HL-60/S4 treated with phorbol 12-myristate 13-acetate at 8.2 ng/mL for 4 days and 3 days (cell line): ENCODE data around the gene SCLT1.
"Not testable (repeated sequence)": the region's sequence is repeated elsewhere in the genome, so short reads cannot be mapped to it uniquely, and the experiment has no call there.

ENCODE experiments used
- in situ Hi-C: fragments of 300-500 bp; cut with MboI; formaldehyde crosslinking; loops from 2 replicates; pipeline ENCODE4 v1.15.0; 2022; ENCODE audit warnings: low sequenced_read_pairs

Gene SCLT1

DNA sequence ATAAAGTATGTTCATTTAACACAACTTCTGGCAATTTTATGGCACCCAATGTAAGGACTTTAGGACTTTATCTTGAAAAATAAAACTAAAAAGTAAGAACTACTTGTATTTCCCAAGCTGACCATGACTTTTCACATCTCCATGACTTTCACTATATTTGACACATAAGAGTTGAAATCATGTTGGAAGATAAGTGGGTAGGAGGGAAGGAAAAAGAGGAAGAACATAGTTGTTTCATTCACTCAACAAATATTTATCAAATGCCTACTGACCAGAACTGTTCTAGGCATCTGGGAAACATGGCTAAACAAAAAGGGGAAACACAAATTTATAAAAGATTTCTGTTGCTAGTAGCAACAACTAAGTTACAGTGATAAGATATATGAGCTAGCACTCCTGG lies 16.0 kb downstream of the SCLT1 start:
- in situ Hi-C loops, result no loop called here

DNA sequence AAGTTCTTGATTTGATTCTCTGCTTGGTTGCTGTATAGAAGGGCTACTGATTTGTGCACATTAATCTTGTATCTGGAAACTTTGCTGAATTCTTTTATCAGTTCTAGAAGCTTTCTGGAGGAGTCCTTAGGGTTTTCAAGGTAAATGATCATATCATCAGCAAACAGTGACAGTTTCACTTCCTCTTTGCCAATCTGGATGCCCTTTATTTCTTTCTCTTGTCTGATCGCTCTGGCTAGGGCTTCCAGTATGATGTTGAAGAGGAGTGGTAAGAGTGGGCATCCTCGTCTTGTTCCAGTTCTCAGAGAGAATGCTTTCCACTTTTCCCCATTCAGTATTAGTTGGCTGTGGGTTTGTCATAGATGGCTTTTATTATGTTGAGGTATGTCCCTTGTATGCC lies 23.8 kb downstream of the SCLT1 start:
- in situ Hi-C loops, result not testable (repeated sequence)

DNA sequence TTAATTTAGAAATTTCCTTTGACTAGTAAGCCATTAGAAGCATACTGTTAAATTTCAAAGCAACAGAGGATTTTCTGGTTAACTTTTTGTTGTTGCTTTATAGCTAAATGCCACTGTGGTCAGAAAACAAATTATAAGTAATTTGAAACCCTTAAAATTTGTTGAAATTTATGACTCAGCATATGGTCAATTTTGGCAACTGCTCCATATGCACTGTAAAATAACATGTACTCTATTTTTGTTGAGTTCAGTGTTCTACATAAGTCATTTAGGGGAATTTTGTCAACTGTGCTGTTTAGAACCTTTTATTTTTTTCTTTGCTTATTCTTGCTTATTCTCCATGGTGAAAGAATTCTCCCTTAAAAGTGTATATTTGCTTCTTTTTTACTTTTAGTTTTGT lies 28.6 kb downstream of the SCLT1 start:
- in situ Hi-C loops, result no loop called here

DNA sequence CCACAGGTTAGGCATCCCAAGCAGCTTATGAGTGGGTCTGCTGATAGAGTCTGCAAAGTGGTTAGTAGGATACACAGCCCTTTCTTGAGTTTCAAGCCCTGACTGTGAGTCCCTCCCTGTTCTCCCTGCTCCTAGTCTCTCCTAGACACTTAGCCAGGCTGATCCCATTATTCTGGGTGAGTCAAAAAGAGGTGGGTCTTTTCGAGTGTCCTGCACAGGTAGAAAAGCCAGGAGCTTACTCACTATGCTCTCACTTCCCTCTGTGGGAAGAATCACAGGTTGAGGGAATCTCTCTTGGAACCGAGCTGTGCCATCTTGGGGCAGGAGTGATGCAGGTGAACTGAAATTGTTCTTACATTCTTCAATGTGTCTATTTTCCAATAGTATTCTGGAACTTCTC lies 29.7 kb downstream of the SCLT1 start:
- in situ Hi-C loops, result no loop called here

DNA sequence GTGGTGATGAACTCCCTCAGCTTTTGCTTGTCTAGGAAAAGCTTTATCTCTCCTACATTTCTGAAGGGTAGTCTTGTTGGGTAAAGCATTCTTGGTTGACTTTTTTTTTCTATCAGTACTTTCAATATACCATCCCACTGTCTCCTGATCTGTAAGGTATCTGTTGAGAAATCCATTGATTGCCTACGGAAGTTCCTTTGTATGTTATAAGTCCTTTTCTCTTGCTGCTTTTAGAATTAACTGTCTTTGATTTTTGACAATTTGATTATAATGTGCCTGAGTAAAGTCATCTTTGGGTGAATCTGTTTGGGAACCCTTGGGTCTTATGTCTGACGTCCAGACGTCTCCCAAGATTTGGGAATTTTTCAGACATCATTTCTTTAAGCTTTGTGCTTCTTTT lies 30.8 kb downstream of the SCLT1 start:
- in situ Hi-C loops, result no loop called here

DNA sequence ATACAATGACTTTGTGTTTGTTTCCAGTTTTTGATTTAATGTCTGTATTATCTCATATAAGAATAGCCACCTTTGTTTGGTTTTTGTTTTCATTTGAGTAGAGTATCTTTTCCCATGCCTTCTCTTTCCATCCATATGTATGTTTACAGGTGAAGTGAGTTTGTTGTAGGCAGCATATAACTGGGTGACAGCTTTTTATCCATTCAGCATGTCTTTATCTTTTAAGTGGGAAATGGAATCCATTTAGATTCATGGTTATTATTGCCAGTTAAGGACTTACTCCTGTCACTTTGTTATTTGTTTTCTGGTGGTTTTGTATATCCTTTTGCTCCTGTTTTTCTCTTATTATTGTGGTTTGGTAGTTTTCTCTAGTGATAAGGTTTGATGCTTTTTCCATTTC lies 34.3 kb downstream of the SCLT1 start:
- in situ Hi-C loops, result no loop called here

DNA sequence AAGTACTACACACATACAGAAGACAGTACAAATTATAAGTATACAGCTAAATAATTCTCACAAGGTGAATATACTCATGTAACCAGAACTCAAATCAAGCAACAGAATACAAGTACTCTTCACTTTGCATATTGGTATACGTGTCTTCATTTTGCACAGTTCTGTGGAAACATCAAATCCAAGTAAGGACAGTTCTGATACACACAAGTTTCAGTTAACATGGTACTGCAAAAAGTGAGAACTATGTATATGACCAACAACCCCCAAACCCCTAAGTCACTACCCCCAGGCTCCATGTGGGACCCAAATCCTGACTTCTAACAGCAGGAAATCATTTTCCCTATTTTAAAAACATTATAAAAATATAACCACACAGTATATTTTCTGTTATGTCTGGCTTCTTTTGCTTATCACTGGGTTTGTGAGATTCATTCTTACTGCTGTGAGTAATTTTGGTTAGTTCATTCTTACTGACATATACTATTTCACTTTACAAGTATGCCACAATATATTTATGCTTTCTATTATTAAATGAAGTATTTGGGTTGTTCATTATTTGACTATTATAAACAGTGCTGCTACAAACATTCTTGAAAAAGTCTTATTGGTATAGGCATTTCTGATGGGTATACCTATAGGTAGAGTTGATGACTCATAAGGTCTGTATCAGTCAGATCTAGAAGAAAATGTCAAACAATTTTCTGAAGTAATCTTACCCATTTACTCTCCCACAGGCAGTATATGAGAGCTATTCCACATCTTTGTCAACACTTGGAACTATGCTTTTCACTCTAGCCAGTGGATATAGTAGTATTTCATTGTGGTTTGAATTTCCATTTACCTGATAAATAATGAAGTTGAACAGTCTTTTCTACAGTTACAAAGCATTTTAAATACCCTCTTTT lies 47.0 kb downstream of the SCLT1 start:
- in situ Hi-C loops, result no loop called here

DNA sequence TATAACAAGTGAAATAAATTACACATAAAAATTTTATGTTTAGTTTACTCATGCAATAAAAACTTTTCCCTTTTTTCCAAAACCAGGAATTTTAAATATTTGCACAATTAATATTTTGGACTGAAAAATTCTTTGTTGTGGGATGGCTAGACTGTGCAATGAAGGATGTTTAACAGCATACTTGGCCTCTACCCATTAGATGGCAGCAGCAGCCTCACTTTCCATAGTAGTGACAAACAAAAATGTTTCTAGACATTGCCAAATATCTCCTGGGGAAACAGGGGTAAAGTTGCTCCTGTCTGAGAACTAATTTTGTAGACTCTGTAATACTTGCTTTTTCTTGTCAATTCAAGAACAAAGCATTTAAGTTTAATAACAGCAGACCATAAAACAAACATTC lies 49.8 kb downstream of the SCLT1 start:
- in situ Hi-C loops, result no loop called here

DNA sequence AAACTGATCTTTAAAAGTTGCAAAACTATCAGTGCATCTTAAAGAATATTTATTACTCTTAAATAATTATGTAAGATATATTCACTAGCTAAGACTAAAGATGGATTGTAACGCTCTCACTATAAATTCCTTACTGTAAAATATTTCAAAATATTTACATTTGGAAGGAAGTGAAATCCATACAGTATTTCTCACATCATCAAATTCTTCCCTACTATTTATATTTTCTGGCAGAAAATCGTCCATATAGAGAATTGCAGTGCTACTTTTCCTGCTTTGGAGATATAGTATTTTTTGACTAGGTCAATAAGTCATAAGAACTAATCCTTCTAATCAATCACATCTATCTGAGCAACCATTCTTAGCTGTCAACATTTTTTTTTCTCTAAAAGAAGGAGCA lies 52.9 kb downstream of the SCLT1 start:
- in situ Hi-C loops, result no loop called here

DNA sequence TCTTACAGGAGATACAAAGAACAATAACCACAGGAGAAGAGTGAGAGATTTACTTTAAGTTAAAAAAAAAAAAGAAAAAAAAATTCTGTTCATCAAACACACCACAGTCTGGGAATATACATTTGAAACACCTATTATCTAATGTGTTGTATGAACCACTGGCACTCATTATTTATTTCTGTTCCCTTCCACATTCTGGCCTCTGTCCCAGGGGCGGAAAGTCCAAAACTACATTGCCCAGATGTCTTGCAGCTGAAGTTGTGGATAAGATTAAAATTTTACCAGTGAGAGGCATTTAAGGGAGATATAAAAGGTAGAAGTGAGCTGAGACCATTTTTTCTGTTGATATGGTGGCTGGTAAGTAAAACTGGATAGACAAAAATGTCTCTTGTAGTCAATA lies 56.2 kb downstream of the SCLT1 start:
- in situ Hi-C loops, result no loop called here

DNA sequence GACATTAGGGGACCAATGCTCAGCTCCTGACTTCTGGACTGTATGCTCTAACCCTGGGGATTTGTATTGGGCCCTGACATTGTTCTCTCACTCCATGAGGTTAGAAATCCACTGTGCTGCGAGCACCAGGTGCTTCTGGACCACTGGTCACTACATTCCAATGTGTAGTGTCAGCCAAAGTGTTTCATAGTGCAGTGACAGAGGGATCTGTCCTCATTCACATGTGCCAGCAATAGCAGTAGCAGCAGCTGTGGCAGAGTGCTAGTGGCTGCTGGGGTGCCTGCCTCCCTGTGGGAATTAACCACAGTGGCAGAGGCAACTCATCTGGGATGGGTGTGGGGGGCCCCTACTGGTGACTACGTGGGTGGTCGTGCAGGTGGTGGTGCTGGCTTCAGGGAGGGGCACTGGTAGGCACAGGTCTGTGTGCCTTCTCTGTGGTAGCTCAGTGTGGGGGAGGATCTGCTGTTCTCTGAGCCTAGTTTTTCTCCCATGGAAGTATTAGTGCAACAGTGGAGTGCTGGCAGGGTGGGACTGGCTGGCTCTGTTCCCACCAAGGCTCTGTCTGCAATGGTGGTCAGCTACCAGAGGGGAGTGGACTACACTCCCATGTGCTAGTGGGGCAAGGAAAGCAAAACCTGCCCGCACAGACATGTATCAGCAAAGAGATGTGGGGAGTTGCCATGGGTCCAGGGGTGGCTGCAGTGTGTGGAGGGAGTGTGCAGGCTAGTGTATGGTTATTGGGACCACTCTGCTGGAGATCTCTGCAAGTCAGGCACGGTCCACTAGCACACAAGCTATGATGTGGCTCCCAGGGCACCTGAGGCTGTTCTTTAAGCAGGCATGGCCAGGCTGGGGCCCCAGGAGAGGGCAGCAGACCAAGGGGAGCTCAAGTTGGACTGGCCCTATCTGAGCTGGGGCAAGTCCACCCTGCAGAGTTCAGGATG lies 78.5 kb downstream of the SCLT1 start:
- in situ Hi-C loops, result no loop called here

DNA sequence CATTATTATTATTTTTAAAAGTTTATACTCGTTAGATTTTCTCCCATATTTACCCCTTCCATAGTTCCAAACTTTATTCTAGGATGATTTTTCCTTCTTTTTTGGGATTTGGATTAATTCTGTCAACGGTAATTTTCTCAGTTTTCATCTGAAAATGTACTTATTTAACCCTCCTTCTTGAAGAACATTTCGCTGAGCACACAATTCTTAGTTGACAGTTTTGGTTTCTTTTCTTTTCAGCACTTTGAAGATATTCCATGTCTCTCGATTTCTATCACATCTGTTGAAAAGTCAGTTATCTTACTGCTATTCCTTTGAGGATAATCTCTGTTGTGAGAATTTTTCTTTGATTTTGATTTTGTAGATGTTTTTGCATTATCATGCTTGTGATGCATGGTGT lies 85.2 kb downstream of the SCLT1 start:
- in situ Hi-C loops, result no loop called here

DNA sequence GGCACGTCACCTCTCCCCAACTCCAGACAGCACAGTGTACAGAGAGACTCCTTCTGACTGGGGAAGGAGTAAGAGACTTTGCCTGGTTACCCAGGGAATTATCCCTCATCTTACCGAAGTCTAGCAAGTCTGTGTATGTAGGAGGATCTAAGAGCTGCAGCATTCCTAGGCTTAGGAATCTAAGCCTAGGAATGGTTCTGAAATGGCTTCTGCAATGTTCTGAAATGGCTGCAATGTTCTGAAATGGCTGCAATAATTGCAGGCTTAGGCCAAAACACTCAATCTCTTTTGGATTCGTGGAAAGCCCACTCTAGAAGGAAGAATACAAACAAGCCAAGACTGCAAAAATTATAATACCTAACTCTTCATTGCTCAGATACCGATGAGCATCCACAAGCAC lies 106.4 kb downstream of the SCLT1 start:
- in situ Hi-C loops, result no loop called here

DNA sequence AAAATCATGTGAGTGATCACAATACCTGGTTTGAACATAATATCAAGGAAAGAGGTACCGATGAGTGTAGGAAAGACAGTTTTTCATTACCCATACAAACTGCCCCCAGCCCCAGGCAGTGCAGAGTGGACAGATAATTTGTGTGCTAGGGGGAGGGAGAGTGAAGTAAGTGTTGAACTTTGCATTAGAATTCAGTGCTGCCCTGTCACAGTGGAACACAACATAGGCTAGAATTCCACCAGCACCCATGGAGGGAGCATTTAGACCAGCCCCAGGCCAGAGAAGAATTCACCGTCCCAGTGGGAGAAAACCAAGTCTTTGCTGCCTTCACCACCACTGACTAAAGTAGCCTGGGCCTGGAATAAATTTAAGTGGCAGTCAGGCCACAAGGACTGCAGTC lies 107.3 kb downstream of the SCLT1 start:
- in situ Hi-C loops, result no loop called here

DNA sequence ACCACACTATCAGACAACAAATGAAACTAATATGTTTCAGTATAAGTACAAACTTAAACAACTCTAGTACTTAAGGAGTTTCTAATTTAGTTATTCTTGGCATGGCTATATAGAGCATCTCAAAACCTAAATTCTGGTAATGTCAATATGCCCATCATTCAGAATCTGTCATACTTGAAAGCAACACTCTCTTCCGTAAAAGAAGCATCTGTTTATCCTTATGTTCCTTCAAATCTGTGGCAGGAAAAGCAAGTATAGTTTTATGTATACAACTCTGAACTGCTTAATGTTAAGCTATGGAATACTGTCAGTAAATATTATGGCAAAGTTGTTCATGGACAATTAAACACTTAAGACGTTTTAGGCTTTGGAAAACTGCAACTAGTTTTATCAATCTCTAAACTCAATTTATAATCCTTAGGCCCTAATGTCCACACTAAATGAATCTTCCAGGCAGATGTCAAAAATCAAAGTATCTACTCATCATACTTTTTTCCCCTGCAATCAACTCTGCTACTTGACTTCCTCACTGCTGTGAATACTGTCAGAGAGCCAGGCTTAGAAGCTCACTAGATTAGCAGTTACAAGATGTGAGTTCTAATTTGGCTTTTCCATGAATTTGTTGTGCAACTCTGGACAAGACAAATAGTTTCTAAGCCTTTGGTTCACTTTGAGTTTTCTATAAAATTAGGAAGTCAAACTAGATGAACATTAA lies 109.4 kb downstream of the SCLT1 start:
- in situ Hi-C loops, result no loop called here

DNA sequence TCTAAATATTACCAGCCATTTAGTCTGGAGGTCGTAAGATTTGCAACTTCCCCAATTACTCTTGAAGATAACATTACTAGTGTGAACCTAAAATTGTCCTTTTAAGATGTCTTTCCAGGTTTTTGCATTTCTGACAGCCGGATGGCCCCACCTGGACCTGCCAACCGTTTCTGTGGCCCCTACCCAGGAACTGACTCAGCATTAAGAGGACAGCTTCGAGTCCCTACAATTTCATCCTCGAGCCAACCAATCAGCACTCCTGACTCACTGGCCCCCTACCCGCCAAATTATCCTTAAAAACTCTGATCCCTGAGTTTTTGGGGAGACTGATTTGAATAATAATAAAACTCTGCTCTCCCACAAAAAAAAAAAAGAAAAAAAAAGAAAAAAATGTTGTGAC lies 112.0 kb downstream of the SCLT1 start:
- in situ Hi-C loops, result no loop called here

DNA sequence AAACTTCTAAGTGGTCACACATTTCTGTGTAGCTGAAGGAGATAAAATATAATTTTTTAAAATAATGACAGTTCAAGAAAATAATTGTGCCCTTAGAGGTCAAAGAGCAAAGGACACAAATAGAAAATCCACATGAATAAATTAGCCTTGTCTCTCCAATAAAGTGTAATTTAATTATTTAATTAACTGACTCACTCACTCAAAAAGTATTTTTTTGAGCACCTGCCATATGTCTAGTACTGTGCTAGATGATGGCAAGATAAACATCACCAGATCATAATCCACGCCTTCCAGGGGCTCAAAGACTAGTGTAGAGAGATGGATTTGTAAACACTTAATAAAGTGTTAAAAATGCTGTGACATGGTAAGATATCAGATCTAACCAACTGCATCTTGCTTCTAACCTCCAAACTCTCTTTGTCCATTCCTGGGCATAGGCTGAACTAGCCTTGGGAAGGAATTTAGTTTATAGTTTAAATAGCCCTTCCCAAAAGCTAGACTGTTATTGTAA lies 112.5 kb downstream of the SCLT1 start:
- in situ Hi-C loops, result no loop called here

DNA sequence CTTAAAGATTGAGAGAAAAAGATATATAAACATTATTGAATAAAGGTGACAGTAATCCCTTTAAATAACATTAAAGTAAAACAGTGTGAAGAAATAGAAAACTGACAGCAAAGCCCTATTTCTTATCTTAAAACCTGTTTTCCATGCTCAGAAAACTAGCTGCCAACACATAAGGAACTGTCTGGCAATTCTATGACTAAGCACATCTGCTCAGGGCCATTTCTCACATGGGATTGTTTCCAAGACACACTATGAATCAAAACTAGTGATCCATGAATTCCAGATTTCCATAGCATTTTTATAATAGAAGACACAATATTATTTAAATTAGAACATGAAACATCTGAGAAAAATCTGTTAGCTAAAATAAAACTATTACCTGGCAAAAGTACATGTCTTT lies 113.4 kb downstream of the SCLT1 start:
- in situ Hi-C loops, result no loop called here

DNA sequence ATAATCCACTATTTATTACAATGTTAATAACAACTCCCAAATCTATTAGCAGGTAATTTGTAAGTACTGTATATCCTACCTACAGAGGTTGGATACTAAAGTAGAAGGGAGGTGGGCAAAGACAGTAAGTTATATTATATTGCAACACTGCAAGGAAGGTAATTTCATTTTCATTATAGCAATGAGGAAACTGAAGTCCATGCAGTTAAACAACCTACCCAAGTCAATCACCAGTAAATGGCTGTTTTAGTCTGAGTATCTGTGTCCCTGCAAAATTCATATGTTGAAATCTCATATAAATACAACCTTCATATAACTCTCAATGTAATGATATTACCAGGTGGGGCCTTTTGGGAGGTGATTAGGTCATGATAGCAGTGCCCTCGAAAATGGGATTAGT lies 114.4 kb downstream of the SCLT1 start:
- in situ Hi-C loops, result no loop called here

DNA sequence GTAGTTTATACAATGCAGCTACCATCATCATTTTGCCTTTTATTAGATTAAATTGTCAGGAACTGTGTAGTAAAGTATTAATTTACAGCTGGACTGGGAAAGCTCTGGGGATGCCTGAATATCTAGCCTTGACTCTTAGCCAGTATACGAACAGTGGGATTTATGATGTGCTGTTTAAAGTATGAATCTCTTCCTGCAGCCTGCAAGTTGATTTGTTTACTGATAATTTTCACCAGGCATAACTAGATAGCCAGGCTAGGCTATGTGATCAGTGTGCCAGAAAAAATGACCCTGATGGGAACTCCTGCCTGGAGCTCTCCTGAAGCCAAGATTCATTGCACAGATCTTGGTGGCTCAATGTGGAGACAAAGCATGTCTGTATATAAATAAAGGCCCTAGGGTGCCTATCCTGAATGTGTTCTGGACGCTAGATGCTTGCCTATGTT lies 119.2 kb downstream of the SCLT1 start:
- in situ Hi-C loops, result no loop called here

DNA sequence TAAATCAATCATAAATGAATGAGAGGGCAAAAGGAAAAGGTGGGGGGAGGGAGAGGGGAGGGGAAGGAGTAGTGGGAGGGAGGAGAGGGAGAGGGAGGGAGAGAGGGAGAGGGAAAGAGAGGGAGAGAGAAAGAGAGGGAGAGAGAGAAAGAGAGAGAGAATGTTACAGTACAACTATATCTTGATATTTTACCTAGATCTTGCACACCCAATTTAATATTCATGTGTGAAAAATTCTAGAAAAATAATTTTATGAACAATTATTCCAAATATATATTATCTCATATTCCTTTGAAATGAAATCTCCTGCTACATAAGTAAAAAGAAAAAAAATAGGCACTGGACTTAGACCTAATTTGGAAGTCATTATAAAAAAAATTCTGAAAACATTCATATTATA lies 120.0 kb downstream of the SCLT1 start:
- in situ Hi-C loops, result no loop called here
